H9 (cell line): ENCODE data around the gene DNAJB9. TPM values are rescaled to one million over a fixed set of nuclear protein-coding genes. Genes with fewer than 3 reads are reported as not detected.

Experiments
- DNase-seq: peaks from one replicate; pipeline ENCODE4 v3.0.0-alpha.2; 2017
- H2AFZ ChIP-seq: one replicate; pipeline ENCODE4 v1.6.1; 2013; ENCODE audit warnings: mild to moderate bottlenecking, low read length, control low read depth, moderate library complexity
- H2AK5ac ChIP-seq: 2 replicates; pipeline ENCODE4 v1.6.1; 2013; ENCODE audit warnings: low read length, control low read depth, mixed read lengths; ENCODE audit not compliant: insufficient read length
- H2BK120ac ChIP-seq: one replicate; pipeline ENCODE4 v1.6.1; 2013; ENCODE audit warnings: low read depth, mild to moderate bottlenecking, low read length, control low read depth, inconsistent platforms; ENCODE audit not compliant: poor library complexity, severe bottlenecking
- H2BK12ac ChIP-seq: 2 replicates; pipeline ENCODE4 v1.6.1; 2013; ENCODE audit warnings: low read length, control low read depth, mixed read lengths, low read depth; ENCODE audit not compliant: insufficient read length
- H2BK15ac ChIP-seq: 2 replicates; pipeline ENCODE4 v1.6.1; 2013; ENCODE audit warnings: low read depth, low read length, control low read depth
- H2BK20ac ChIP-seq: one replicate; pipeline ENCODE4 v1.6.1; 2013; ENCODE audit warnings: low read depth, mild to moderate bottlenecking, low read length, control low read depth, inconsistent platforms; ENCODE audit not compliant: poor library complexity, severe bottlenecking
- H2BK5ac ChIP-seq: 2 replicates; pipeline ENCODE4 v1.6.1; 2013; ENCODE audit warnings: low read length, control low read depth, mixed read lengths; ENCODE audit not compliant: insufficient read length
- H3K14ac ChIP-seq: 2 replicates; pipeline ENCODE4 v1.6.1; 2013; ENCODE audit warnings: low read length, control low read depth; ENCODE audit not compliant: insufficient read depth
- H3K18ac ChIP-seq: 2 replicates; pipeline ENCODE4 v1.6.1; 2013; ENCODE audit warnings: low read depth, mild to moderate bottlenecking, mixed read lengths, low read length, control low read depth; ENCODE audit not compliant: insufficient read length
- H3K23ac ChIP-seq: 2 replicates; pipeline ENCODE4 v1.6.1; 2013; ENCODE audit warnings: low read length, control low read depth, mixed read lengths, low read depth; ENCODE audit not compliant: insufficient read length
- H3K23me2 ChIP-seq: 2 replicates; pipeline ENCODE4 v1.6.1; 2013; ENCODE audit warnings: low read depth, mild to moderate bottlenecking, mixed read lengths, low read length, control low read depth; ENCODE audit not compliant: insufficient read length, poor library complexity, severe bottlenecking
- H3K27ac ChIP-seq: 2 replicates; pipeline ENCODE4 v1.5.1; 2013; ENCODE audit warnings: low read length, control low read depth, mixed read lengths, low read depth; ENCODE audit not compliant: insufficient read length
- H3K27me3 ChIP-seq: 2 replicates; pipeline ENCODE4 v1.6.1; 2013; ENCODE audit warnings: low read length, control low read depth, inconsistent platforms; ENCODE audit not compliant: insufficient read depth
- H3K4ac ChIP-seq: 2 replicates; pipeline ENCODE4 v1.6.1; 2013; ENCODE audit warnings: low read depth, mild to moderate bottlenecking, control low read depth, inconsistent platforms, low read length, moderate library complexity
- H3K4me1 ChIP-seq: 2 replicates; pipeline ENCODE4 v1.6.1; 2013; ENCODE audit warnings: low read length, control low read depth, inconsistent platforms; ENCODE audit not compliant: insufficient read depth
- H3K4me2 ChIP-seq: 2 replicates; pipeline ENCODE4 v1.6.1; 2013; ENCODE audit warnings: low read length, control low read depth, mixed read lengths; ENCODE audit not compliant: insufficient read length, insufficient read depth
- H3K56ac ChIP-seq: 2 replicates; pipeline ENCODE4 v1.6.1; 2013; ENCODE audit warnings: low read depth, mild to moderate bottlenecking, mixed read lengths, low read length, control low read depth; ENCODE audit not compliant: insufficient read length
- H3K79me1 ChIP-seq: 2 replicates; pipeline ENCODE4 v1.6.1; 2013; ENCODE audit warnings: low read depth, mild to moderate bottlenecking, moderate library complexity, low read length, control low read depth, inconsistent platforms; ENCODE audit not compliant: insufficient read depth, poor library complexity, severe bottlenecking
- H3K79me2 ChIP-seq: 2 replicates; pipeline ENCODE4 v1.6.1; 2013; ENCODE audit warnings: low read length, control low read depth, inconsistent platforms; ENCODE audit not compliant: insufficient read depth
- H3K9ac ChIP-seq: 2 replicates; pipeline ENCODE4 v1.6.1; 2013; ENCODE audit warnings: low read length, control low read depth, mixed read lengths; ENCODE audit not compliant: insufficient read length; ENCODE audit errors: extremely low read depth
- H3K9me3 ChIP-seq: one replicate; pipeline ENCODE4 v1.6.1; 2013; ENCODE audit warnings: low read depth, low read length, inconsistent platforms; ENCODE audit not compliant: control insufficient read depth
- H3T11ph ChIP-seq: one replicate; pipeline ENCODE4 v1.6.1; 2013; ENCODE audit warnings: mild to moderate bottlenecking, low read length, control low read depth, inconsistent platforms
- H4K20me1 ChIP-seq: one replicate; pipeline ENCODE4 v1.6.1; 2013; ENCODE audit not compliant: control insufficient read depth, insufficient read length, insufficient read depth
- H4K5ac ChIP-seq: 2 replicates; pipeline ENCODE4 v1.6.1; 2013; ENCODE audit warnings: low read depth, mild to moderate bottlenecking, mixed read lengths, low read length, control low read depth; ENCODE audit not compliant: insufficient read length
- H4K8ac ChIP-seq: replicated peaks from 2 replicates; pipeline ENCODE4 v1.6.1; 2013; ENCODE audit warnings: low read length, control low read depth, mixed read lengths, low read depth; ENCODE audit not compliant: insufficient read length
- H4K91ac ChIP-seq: 2 replicates; pipeline ENCODE4 v1.6.1; 2013; ENCODE audit warnings: low read depth, mild to moderate bottlenecking, moderate library complexity, mixed read lengths, low read length, control low read depth; ENCODE audit not compliant: insufficient read length
- H3K27ac Mint-ChIP-seq, 3 experiments: 2 replicates in 2 of 3; 3 replicates in 1 of 3; pipeline ENCODE4 v1.8.0; 2020 to 2021; ENCODE audit warnings: mixed read lengths in 3 of 3, mild to moderate bottlenecking in 1 of 3, moderate library complexity in 1 of 3
- H3K27me3 Mint-ChIP-seq: 2 replicates; pipeline ENCODE4 v1.8.0; 2021; ENCODE audit warnings: low read depth, mild to moderate bottlenecking, moderate library complexity, mixed read lengths
- H3K36me3 Mint-ChIP-seq, 3 experiments: 2 replicates in 2 of 3; 3 replicates in 1 of 3; pipeline ENCODE4 v1.8.0; 2020 to 2021; ENCODE audit warnings: low read depth in 3 of 3, mixed read lengths in 3 of 3; ENCODE audit not compliant: insufficient read depth in 1 of 3
- H3K4me1 Mint-ChIP-seq, 2 experiments: 2 replicates each; pipeline ENCODE4 v1.8.0; 2020; ENCODE audit warnings: mixed read lengths in 2 of 2
- H3K4me3 Mint-ChIP-seq, 2 experiments: 2 replicates in 1 of 2; 3 replicates in 1 of 2; pipeline ENCODE4 v1.8.0; 2020 to 2021; ENCODE audit warnings: mild to moderate bottlenecking in 2 of 2, mixed read lengths in 2 of 2, moderate library complexity in 1 of 2
- H3K9me3 Mint-ChIP-seq, 2 experiments: 2 replicates in 1 of 2; 3 replicates in 1 of 2; pipeline ENCODE4 v1.8.0; 2020; ENCODE audit warnings: mild to moderate bottlenecking in 2 of 2, mixed read lengths in 2 of 2, moderate library complexity in 1 of 2
- WGBS: extraction: QIAGEN DNeasy Blood & Tissue Kit; methylation state at CpG from one replicate; pipeline ENCODE4 v1.1.7; 2013; ENCODE audit warnings: missing lambda C conversion rate, low lambda C conversion rate, mixed read lengths; ENCODE audit not compliant: insufficient read length; ENCODE audit errors: extremely low coverage; 5-methylcytosine and 5-hydroxymethylcytosine counted together
- total RNA-seq: library from RNA; stranded (reverse); gene quantifications from 2 replicates; pipeline ENCODE4 v1.2.1, GENCODE V29; 2021
- TF ChIP-seq, protein P1 (sequence below): fragments of 200-600 bp; sonication (generic); conservative IDR thresholded peaks from 3 replicates; pipeline ENCODE4 v1.8.0; 2021; ENCODE audit warnings: antibody characterized with exemption, mild to moderate bottlenecking

DNAJB9 gene
- total RNA-seq, 1 experiment from 2014 or later, result 11.3 TPM

DNA sequence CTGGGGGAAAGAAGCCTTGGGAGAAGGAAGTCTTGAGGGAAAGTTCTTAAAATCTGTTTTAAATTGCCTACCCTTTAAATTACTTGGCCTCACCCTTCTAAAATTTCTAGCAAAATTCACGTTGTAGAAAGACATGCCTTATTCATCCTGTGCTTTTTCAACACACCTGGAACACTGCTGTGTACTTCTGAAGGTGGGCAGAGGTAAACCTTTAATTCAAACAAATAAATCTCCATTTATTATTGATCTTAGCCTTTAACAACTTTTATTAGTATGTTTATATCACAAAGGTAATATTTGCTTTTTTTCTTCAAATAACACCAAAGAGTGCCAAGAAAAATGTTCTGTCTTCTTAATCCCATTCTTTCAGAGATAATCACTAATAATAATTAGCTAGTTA lies 30.7 kb downstream of the DNAJB9 start:
- no peak overlapping the region for H2BK20ac ChIP-seq
- no peak overlapping the region for H3K27ac Mint-ChIP-seq
- H3K27me3 ChIP-seq, result no peaks in the 10 kb centered on the region
- no peak overlapping the region for H2BK120ac ChIP-seq
- no peak overlapping the region for H2AFZ ChIP-seq
- no peaks in the 10 kb centered on the region for H3K79me1 ChIP-seq
- H4K5ac ChIP-seq, result no peak overlapping the region
- H3K56ac ChIP-seq, result no peak overlapping the region
- H3K4me1 Mint-ChIP-seq, result peaks cover 24 to 25% of the 10 kb centered on the region in 2 experiments
- no peak overlapping the region for H3K4me2 ChIP-seq
- H2AK5ac ChIP-seq, result no peak overlapping the region
- H3K27ac ChIP-seq, result no peak overlapping the region
- no peak overlapping the region for H4K91ac ChIP-seq
- no peaks in the 10 kb centered on the region for H3K79me2 ChIP-seq
- no peaks in the 10 kb centered on the region for H4K20me1 ChIP-seq
- no peak overlapping the region for H4K8ac ChIP-seq
- no CpG with 5 or more reads among the region's 1 CpG for WGBS
- H3K27me3 Mint-ChIP-seq, result peaks cover 3% of the 10 kb centered on the region; the same call in 1 of the 2 replicates
- H3K23ac ChIP-seq, result no peak overlapping the region
- no peak overlapping the region for H3T11ph ChIP-seq
- H2BK5ac ChIP-seq, result no peak overlapping the region
- no peak overlapping the region for H3K14ac ChIP-seq
- no peak overlapping the region for H2BK12ac ChIP-seq
- no peaks in the 10 kb centered on the region for H3K9me3 Mint-ChIP-seq
- H3K23me2 ChIP-seq, result no peaks in the 10 kb centered on the region
- TF ChIP-seq, protein P1, sequence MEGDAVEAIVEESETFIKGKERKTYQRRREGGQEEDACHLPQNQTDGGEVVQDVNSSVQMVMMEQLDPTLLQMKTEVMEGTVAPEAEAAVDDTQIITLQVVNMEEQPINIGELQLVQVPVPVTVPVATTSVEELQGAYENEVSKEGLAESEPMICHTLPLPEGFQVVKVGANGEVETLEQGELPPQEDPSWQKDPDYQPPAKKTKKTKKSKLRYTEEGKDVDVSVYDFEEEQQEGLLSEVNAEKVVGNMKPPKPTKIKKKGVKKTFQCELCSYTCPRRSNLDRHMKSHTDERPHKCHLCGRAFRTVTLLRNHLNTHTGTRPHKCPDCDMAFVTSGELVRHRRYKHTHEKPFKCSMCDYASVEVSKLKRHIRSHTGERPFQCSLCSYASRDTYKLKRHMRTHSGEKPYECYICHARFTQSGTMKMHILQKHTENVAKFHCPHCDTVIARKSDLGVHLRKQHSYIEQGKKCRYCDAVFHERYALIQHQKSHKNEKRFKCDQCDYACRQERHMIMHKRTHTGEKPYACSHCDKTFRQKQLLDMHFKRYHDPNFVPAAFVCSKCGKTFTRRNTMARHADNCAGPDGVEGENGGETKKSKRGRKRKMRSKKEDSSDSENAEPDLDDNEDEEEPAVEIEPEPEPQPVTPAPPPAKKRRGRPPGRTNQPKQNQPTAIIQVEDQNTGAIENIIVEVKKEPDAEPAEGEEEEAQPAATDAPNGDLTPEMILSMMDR, result no peak
- H2BK15ac ChIP-seq, result no peak overlapping the region
- no peaks in the 10 kb centered on the region for H3K4me1 ChIP-seq
- H3K9me3 ChIP-seq, result no peaks in the 10 kb centered on the region
- no peak overlapping the region for H3K4ac ChIP-seq
- no peak overlapping the region for H3K9ac ChIP-seq
- no peak overlapping the region for H3K18ac ChIP-seq
- H3K36me3 Mint-ChIP-seq, result no peaks in the 10 kb centered on the region
- no peak overlapping the region for H3K4me3 Mint-ChIP-seq
- DNase-seq, result no peak
